Activated CD4-positive, CD25-positive, alpha-beta regulatory T cell treated with anti-CD3 and anti-CD28 coated beads, Interleukin-2, amount 50 U/mL, for 16 hours (primary cell): ENCODE results near the gene THSD8.

Experiments
- DNase-seq: peaks from one replicate; pipeline ENCODE4 v3.0.0-alpha.2; 2020; ENCODE audit warnings: low read depth, low spot score

THSD8 gene

DNA sequence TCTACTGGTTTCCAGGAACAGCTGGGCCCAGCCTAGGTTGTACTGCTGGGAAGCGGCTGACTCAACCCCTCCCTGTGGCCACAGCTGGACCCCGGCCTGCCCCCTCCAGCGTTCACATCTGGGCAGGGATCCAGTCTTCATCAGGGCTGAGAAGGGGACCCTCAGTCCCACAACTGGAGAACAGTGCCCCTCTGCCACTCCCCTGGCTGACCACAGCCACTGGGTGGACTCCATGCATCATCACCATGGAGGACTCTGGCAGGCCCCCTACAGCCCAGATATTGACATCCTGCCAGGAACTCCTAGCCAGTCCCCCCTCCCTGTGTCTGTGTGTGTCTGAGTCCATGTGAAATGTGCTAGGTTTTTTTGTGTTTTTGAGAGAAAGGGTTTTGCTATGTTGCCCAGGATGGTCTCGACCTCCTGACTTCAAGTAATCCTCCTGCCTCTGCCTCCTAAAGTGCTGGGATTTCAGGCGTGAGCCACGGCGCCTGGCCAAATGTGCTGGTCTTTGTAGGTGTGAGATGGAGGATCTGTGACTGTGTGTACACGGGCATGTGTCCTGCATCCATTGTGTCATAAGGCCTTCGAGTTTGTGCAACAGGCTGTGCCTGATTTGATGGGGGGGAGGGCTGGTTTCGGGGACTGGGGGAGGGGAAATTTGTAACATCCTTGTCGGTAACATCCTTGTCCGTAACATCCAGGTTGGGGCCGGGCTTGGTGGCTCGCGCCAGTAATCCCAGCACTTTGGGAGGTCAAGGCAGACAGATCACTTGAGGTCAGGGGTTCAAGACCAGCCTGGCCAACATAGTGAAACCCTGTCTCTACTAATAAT is 22.5 kb upstream of the THSD8 start:
- no peak for DNase-seq

DNA sequence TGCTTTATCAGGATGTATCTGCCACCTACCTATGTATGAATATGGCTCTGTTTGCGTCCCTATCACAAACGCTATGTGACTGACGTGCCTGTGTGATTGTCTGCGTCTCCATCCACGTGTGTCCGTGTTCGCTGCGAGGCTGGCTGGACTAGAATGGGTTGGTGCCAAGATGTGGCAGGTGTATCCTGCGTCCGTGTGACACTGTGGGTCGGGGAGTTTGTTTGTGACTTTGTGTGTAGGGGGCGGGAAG is 19.8 kb upstream of the THSD8 start:
- DNase-seq = no peak

DNA sequence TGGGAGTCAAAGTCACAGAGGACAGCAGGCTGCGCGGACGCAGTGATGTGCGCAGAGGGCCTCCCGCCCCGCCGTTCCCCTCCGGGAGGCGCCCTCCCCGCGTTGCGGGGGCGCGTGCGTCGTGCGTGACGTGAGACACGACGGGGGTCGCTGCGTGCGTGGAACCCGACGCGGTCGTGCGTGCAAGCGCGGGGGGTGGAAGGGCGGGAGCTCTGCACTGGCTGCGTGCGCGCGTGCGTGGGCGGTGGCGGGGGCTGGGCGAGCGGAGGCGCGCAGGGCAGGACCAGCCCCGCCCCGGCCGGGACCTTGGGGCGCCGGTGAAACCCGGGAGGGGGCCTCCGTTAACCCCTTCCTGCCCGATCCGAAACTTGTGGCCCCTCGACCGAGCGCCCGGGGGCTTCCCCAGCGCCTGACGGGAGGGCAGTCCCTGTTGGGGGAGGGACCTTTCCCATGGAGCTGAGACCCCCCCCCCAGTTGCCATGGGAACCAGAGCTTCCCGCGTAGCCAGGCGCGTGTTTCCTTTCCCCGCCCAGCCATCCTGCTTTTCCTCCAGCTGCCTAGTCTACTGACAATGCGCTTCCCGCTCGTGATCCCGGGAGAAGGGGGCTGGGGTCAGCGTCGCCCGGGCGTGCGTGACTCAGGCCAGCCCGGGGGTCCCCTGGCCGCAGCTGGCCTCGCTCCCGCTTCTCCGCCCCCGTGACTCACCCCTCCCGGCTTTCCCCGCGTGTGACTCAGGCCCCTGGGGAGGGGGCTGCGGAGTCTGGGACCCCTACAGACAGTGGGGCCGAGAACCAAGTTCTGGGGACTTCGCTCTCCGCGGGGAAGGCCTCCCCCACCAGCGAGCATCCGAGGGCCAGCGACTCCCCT is 19.2 kb upstream of the THSD8 start:
- peak; percentile 89 for DNase-seq

DNA sequence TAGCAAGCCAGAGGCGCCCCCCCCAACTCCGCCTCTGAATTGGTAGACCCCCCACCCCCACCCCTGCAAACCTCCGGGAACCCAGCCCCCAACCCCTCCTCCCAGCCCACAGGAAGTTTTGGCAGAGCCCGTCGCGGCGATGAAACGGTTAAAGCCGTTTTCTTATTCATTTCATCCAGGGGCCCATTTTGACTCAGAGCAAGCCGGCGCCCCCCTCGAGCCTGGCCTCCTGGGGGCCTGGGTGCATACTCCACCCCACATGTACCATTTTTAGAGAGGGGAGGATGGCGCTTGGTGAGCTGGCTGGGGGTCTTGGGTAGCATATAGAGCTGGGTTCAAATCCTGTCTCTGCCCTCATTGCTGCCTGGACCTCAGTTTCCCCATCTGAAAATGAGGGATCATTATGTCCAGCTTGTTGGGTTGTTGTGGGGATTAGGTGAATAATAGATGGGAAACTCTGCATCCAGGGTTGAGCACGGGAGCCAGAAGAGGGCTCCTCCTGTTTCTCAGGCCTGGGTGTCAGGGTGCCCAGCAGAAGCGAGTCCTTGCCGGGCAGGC is 18.5 kb upstream of the THSD8 start:
- no peak for DNase-seq

DNA sequence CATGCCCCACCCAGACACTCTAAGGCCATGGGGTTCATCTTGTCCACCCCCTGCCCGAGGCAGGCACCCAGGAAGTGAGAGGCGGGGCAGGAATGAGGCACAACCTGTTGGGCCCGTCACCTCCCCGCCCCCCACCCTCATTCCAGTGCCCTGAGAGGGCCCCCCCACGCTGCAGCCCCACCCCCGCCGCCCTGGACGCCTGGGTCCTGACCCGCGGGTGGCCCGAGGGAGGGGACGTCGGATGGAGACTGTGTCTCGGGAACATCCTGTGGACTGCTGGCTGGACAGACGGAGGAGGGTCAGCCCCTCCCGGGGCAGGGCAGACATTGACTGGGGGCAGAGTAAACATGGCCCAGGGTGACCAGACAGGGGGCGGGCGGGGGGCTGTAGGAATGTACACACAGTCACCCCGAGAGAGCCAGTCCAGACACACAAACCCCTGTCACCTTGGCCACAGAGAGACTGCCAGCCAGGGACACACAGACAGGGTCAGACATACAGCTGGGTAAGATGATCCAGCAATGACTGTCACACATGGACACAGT is 17.9 kb upstream of the THSD8 start:
- DNase-seq = no peak

DNA sequence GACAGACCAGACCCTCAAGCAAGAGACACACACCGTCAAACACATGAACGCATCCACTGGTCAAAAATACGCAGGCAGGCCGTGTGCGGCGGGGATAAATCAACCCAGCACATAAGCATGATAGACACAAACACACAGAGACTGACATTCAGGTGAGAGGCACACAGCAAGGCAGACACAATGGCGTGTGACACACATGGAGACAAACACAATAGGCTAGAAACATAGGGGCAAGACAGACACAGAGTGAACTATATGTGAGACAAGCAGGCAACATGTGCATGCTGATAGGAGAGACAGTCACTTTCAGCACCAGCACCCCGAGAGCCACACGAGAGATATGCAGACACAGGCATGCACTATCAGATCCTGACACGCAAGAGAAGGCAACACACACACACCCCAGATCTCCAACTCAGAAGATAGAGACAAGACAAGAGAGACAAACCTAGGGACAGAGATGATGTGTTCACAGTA is 17.4 kb upstream of the THSD8 start:
- no peak for DNase-seq

DNA sequence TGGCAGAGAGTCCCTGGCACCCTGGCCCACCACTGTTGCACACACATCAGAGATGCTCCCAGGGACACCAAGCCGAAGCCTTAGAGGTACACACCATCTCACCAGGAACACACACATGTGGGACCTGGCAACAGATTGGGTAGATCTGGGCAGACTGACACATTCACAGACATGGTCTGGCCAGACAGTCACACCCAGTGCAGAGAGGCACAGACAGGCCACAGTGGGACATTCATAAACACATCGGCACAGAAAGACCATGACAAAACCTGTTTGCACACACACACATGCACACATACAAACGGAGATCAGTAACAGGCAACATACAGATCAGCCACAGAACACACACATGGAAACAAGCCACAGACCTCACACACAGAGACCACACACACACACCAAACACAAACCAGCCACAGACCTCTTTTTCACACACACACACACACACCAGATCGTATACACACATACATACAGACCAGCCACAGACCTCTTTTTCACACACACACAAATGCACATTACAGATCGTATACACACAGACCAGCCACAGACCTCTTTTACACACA is 16.9 kb upstream of the THSD8 start:
- DNase-seq = no peak

DNA sequence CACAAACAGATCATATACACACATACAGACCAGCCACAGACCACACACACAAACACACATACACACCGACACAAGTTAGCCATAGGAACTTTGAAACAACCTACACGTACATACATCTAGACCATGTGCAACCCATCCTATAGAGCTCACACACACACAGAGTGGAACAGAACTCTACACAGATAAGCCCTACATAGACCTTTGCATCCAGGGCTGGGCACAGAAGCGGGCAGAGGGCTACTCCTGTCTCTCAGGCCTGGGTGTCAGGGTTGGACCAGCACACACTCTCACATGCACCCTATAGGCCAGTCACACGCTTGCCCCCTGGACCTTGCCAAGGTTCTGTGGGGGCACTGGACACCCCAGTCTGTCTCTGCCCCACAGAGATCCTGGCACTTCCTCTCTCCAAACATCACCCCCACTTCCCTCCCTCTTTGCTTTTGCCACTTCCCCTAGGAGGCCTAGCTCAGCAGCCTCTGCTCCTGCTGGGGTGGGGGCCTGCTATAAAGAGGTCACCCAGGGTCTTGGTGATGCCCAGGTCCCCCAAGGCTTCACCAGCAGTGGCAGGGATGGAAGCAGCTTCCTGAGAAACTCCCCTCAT is 16.3 kb upstream of the THSD8 start:
- no peak for DNase-seq

DNA sequence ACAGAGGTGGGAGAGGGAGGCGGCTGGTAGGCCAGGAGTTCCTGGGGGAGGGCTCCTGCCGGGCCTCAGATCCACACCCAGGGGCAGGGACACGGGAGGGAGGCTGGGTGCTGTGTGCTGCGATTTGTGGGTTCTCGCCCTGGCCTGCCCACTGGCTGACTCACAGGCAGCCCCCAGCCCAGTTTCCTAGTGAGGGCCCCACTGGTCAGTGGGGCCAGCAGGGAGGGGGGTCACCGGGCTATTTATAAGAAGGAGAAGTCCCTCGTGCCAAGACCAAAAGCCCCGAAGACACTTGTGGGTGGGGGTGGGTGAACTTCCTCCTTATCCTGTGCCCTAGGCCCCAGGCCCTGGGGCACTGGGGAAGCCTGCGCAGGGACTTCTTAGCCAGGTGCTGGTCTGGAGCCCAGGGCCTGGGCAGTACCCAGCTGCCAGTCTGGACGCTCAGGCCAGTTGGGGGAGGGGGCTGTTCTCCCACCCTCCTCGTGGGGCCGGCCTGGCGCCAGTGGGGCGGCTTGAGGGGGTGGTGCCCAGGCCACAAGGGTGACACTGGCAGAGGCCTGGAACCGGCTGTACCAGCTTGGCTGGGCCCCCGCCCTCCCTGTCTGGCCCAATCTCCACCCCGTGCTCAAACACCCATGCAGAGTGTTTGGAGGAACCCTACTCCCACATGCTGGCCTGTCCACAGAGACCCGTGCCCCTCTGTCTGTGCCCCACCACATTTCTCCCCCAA is 15.6 kb upstream of the THSD8 start:
- no peak for DNase-seq

DNA sequence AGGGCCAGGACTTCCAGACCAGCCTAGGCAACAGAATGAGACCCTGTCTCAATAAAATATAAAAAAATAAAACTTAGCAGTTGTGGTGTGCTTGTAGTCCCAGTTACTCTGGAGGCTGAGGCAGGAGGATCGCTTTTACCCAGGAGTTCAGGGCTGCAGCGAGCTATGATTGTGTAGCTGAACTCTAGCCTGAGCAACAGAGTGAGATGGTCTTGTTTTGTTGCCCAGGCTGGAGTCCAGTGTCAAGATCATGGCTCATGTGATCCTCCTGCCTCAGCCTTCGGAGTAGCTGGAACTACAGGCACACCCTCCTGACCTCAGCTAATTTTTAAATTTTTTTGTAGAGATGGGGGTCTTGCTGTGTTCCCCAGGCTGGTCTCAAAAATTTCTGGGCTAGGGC is 14.9 kb upstream of the THSD8 start:
- DNase-seq = no peak

DNA sequence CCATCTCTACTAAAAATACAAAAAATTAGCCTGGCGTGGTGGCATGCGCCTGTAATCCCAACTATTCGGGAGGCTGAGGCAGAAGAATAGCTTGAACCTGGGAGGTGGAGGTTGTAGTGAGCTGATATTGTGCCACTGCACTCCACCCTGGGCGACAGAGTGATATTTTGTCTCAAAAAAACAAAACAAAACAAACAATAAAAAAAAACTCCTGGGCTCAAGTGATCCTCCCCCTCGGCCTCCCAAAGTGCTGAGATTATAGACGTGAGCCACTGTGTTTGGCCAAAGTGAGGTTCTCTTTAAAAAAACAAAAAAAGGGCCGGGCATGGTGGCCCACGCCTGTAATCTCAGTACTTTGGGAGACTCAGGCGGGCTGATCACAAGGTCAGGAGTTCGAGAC is 14.4 kb upstream of the THSD8 start:
- DNase-seq = no peak

DNA sequence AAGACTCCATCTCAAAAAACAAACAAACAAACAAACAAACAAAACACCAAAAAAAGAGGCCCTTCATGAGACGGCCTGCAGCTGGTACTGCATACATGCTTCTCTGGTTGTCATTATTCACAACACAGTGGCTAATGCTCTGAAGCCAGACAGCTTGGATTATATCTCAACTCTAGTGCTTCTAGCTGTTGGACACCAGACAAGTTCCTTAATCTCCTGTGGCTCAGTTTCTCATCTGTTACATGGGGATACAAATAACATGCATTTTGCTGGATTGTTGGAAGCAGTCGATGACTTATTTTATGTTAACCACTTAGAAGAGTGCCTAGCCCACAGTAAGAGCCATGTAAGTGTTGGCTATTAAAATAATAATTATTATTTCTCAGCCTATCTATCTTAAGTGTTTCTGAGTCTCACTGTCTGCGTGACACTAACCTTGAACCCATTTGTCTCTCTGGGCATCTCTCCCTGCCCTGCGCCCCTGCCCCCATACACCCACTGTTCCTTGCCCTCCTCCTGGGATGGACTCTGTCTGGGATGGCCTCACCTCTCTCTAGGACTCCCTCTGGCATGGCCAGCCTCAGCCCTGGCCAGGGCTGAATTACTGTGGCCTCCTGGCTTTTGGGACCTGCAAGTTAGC is 13.7 kb upstream of the THSD8 start:
- DNase-seq = no peak

DNA sequence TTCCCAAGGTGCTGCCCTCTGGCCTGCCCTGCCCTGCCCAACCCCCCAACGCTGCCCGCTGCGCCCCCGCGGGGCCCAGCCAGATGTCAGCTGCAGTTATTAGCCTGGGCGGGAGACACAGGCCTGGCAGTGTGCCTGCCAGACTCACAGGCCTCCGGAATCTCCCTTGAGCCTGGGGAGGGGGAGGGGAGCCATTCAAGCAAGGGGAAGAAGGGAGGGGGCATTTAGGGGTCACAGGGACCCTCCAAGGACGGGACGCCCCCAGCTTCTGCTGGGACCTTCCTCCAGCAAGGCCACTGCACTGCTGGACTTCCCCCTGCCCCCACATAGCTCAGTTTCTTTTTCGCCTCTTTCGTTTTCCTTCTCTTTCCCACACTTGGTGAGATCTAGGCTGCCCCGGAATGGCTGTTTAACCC is 13.2 kb upstream of the THSD8 start:
- DNase-seq = no peak

DNA sequence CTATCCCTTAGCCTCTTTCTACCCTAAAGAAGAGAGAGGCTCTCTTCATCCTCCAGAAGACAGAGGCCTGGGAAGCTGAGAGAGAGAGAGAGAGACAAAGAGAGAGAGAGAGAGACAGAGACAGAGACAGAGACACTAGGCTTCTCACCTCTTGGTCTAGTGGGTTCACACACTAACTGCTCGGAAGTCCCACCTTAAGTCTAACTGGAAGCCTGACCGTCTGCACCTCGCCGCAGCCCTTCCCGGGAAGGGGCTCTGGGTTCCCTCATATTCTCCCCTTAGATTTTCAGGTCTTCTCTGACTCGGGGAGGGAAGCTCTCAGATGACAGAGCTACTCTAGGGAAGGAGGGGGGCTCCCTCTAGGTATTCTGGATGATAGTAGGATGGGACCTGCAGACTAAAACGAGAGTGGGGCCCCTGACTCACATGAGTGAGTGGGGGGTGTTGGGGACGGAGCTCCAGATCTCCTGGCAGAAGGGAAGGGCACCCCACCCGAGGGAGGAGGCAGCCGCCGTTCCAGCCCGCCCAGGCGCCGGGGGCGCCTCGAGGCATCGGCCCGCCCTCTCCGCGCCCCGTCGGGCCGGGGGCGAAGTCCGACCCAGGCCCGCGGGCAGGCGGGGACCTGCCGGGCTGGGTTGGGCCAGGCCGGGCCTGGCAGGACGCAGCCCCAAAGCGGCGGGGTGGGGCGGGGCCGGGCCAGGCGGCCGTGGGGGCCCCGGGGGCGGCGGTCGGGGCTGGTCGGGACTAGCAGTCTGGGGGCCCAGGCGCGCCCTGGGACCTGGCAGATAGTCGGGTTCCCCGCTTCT is 12.6 kb upstream of the THSD8 start:
- DNase-seq = no peak

DNA sequence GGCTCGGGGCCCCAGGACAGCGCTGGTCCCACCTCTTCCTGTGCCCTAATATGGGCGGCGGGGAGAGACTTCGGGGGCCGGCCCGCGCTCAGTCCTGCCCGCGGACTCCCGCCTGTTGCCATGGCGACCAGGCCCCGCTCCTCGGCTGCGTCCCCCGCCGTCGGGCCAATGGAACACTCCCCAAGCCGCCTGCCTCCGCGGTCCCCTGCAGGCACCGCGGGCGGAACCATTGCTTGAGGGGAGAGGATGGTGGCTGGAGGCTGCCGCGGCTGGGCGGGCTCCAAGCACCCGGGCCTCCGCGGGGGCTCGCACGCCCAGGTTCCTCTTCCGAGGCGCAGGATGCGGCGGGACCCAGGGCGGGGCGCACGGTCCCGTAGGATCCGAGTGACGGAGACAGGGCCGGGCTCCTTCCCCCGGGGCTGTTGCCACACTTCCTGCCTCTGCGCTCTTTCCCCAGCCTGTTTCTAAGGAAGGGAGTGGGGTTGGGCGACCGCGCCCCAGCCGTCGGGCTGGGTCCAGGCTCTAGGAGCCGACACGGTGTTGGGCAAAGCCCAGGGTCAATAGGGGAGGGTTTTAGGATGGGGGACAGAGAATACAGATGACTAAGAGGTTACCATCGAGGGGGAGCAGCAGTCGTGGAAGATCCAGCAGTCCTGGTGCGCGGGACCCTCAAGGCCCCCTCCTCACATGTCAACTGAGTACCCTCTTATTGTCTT is 11.8 kb upstream of the THSD8 start:
- DNase-seq = peak; percentile 85

DNA sequence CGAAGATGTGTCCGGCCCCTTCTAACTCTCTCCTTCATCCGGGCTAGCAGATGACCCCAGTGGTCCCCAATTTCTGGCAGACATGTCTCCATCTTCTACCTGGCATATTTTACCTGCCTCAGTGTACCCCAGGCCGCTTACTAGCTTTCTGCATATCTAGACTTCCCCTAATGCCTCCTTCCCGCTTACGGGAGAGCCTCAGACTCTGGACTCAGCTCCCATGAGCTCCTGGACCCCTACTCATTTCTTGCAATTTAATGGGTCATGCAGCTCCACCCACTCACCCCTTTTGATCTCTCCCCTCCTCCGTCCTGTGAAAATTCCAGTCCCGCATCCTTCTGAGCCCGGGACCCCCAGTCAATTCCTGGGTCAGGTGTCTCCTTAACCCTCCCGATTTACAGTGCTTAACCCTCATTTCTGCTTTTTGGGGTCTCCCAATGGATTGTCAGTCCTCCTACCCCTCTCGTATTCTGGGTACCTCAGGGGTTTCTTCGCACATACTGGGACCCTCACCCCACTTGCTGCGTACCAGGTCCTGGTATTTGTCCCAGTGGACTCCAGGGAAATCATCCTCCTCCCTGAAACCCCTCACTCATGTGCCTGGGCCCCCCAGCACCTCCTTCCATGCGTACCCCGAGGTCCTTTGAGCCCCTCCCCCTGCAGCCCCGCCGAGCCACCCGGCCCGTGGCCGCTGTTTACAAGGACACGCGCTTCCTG is 11.1 kb upstream of the THSD8 start:
- no peak for DNase-seq

DNA sequence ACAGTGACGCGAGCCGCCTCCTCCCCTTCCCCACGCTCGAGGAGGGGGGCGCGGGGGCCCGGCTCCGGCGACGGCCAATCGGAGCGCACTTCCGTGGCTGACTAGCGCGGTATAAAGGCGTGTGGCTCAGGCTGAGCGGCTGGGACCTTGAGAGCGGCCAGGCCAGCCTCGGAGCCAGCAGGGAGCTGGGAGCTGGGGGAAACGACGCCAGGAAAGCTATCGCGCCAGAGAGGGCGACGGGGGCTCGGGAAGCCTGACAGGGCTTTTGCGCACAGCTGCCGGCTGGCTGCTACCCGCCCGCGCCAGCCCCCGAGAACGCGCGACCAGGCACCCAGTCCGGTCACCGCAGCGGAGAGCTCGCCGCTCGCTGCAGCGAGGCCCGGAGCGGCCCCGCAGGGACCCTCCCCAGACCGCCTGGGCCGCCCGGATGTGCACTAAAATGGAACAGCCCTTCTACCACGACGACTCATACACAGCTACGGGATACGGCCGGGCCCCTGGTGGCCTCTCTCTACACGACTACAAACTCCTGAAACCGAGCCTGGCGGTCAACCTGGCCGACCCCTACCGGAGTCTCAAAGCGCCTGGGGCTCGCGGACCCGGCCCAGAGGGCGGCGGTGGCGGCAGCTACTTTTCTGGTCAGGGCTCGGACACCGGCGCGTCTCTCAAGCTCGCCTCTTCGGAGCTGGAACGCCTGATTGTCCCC is 10.4 kb upstream of the THSD8 start, which contains the start of gene JUNB:
JUNB (plus strand) TSS at position 142 of the 706 bp plus-strand sequence; CDS start at position 428, 286 bp downstream.
- DNase-seq = peak; percentile 94
